Smooth muscle cell (in vitro differentiated cells): ENCODE data around the gene RGL4. TPM values are rescaled to one million over a fixed set of nuclear protein-coding genes. Genes with fewer than 3 reads are reported as not detected.

ENCODE experiments used
- DNase-seq: peaks from one replicate; lab custom pipeline; 2025; ENCODE audit not compliant: unreplicated experiment; lab: John Stamatoyannopoulos, UW
- H2AFZ ChIP-seq: fragments of 200-600 bp; sonication (generic); 2 replicates; pipeline ENCODE4 v1.6.0; 2016; ENCODE audit warnings: antibody characterized with exemption, low read depth, mild to moderate bottlenecking
- H3F3A ChIP-seq: fragments of 200-600 bp; sonication (generic); 2 replicates; pipeline ENCODE4 v1.6.0; 2017; ENCODE audit warnings: antibody characterized with exemption, low read depth
- H3K27ac ChIP-seq: fragments of 200-600 bp; sonication (generic); 2 replicates; pipeline ENCODE4 v1.5.1; 2016; ENCODE audit warnings: low read depth, mild to moderate bottlenecking
- H3K27me3 ChIP-seq: fragments of 200-600 bp; sonication (generic); 2 replicates; pipeline ENCODE4 v1.6.1; 2016; ENCODE audit warnings: low read depth, mild to moderate bottlenecking
- H3K36me3 ChIP-seq: fragments of 200-600 bp; sonication (generic); 2 replicates; pipeline ENCODE4 v1.5.1; 2016; ENCODE audit warnings: low read depth
- H3K4me1 ChIP-seq: fragments of 200-600 bp; sonication (generic); 2 replicates; pipeline ENCODE4 v1.5.1; 2016; ENCODE audit warnings: low read depth
- H3K4me2 ChIP-seq: fragments of 200-600 bp; sonication (generic); 2 replicates; pipeline ENCODE4 v1.6.0; 2016; ENCODE audit warnings: mild to moderate bottlenecking
- H3K4me3 ChIP-seq: fragments of 200-600 bp; sonication (generic); 2 replicates; pipeline ENCODE4 v1.5.1; 2016; ENCODE audit warnings: mild to moderate bottlenecking
- H3K79me2 ChIP-seq: fragments of 200-600 bp; sonication (generic); 2 replicates; pipeline ENCODE4 v1.6.0; 2016; ENCODE audit warnings: low read depth, mild to moderate bottlenecking
- H3K9ac ChIP-seq: fragments of 200-600 bp; sonication (generic); 2 replicates; pipeline ENCODE4 v1.6.0; 2016; ENCODE audit warnings: low read depth
- H3K9me3 ChIP-seq: fragments of 200-600 bp; sonication (generic); replicated peaks from 2 replicates; pipeline ENCODE4 v1.5.1; 2016; ENCODE audit warnings: low read depth
- H4K20me1 ChIP-seq: fragments of 200-600 bp; sonication (generic); 2 replicates; pipeline ENCODE4 v1.6.0; 2016; ENCODE audit warnings: low read depth
- WGBS: methylation state at CpG from one replicate; pipeline ENCODE4 v1.1.7; 2016; ENCODE audit warnings: low lambda C conversion rate; 5-methylcytosine and 5-hydroxymethylcytosine counted together
- polyA plus RNA-seq: library from polyadenylated mRNA; unstranded; fragments of >200 nt; fragmentation: Nextera tagmentation; extraction: Ambion mirVana; gene quantifications from 2 replicates; pipeline ENCODE4 v1.2.1, GENCODE V29; 2016
- total RNA-seq: library from RNA; depleted of rRNA; stranded (reverse); fragments of >200 nt; gene quantifications from 2 replicates; pipeline ENCODE4 v1.2.3, GENCODE V29; 2014
- TF ChIP-seq, protein P1 (sequence below): fragments of 200-600 bp; sonication (generic); IDR thresholded peaks from 2 replicates; pipeline ENCODE4 v1.5.1; 2017; ENCODE audit warnings: borderline replicate concordance, mild to moderate bottlenecking, antibody characterized with exemption; ENCODE audit not compliant: insufficient read depth, poor library complexity, severe bottlenecking

The RGL4 gene
- total and polyA plus RNA-seq, 2 experiments from 2014 or later: 0.23 TPM; not detected in 1

DNA sequence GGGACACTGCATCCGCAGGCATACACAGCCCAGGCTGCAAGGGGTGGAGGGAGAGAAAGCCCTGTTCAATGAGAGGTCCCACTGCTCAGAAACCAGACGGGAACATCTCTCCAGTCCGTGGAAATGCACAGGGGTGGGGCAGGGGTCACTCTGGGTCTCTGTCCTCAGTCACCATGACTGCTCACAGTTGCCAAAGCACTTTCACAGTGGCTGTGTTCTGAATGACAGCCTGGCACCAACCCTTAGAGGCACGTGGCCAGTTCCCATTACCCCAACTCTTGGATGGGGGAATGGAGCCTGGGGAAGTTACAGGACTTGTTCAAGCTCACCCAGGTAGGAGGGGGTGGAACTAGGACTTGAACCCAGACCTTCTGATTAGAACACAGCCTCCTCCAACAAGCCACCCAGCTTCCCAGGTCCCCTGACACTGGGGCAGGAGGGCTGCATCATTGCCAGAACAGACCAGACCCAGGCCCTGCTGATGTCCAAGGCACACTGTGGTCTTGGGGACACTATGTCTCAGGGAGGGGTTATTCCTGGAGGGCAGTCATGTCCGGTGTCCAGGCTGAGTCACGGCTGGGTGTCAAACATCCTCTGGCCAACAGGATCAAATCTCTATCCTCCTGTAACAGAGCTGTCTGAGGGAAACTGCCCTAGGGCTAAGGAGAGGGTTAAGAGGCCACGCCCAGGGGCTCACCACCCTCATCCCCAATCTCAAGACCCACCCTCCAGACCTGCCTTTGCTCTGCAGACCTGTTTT lies 51.9 kb downstream of the RGL4 start:
- 92% methylated on average over 7 of the region's 7 CpGs for WGBS
- no peaks in the 10 kb centered on the region for H3K27me3 ChIP-seq
- H3K27ac ChIP-seq: no peak overlapping the region
- H3K36me3 ChIP-seq: peaks cover 9% of the 10 kb centered on the region
- no peak for DNase-seq
- H3K9ac ChIP-seq: no peak overlapping the region
- H2AFZ ChIP-seq: no peak overlapping the region
- TF ChIP-seq, protein P1, sequence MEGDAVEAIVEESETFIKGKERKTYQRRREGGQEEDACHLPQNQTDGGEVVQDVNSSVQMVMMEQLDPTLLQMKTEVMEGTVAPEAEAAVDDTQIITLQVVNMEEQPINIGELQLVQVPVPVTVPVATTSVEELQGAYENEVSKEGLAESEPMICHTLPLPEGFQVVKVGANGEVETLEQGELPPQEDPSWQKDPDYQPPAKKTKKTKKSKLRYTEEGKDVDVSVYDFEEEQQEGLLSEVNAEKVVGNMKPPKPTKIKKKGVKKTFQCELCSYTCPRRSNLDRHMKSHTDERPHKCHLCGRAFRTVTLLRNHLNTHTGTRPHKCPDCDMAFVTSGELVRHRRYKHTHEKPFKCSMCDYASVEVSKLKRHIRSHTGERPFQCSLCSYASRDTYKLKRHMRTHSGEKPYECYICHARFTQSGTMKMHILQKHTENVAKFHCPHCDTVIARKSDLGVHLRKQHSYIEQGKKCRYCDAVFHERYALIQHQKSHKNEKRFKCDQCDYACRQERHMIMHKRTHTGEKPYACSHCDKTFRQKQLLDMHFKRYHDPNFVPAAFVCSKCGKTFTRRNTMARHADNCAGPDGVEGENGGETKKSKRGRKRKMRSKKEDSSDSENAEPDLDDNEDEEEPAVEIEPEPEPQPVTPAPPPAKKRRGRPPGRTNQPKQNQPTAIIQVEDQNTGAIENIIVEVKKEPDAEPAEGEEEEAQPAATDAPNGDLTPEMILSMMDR: no peak
- H3K4me2 ChIP-seq: no peak overlapping the region
- H3K79me2 ChIP-seq: peaks cover 10% of the 10 kb centered on the region
- H3F3A ChIP-seq: no peaks in the 10 kb centered on the region
- H3K9me3 ChIP-seq: no peaks in the 10 kb centered on the region
- H3K4me3 ChIP-seq: no peak overlapping the region
- peaks cover 53% of the 10 kb centered on the region for H4K20me1 ChIP-seq
- no peaks in the 10 kb centered on the region for H3K4me1 ChIP-seq

GRCh38 chr22:23743303-23743705 lies 52.5 kb downstream of the RGL4 start:
- Histone ChIP-seq H4K20me1 (peaks cover 59% of the 10 kb centered on the region), H3K36me3 (peaks cover 9% of the 10 kb centered on the region), H3K4me1 (no peaks in the 10 kb centered on the region), H3K4me3 (no peak overlapping the region), H3K4me2 (no peak overlapping the region), H3K27me3 (no peaks in the 10 kb centered on the region), H3K9ac (no peak overlapping the region), H3F3A (no peaks in the 10 kb centered on the region), H3K27ac (no peak overlapping the region), H2AFZ (no peak overlapping the region), H3K9me3 (no peaks in the 10 kb centered on the region), H3K79me2 (peaks cover 16% of the 10 kb centered on the region)
- DNase-seq: no peak
- TF ChIP-seq, protein P1: no peak
- 95% methylated on average over 2 of the region's 2 CpGs for WGBS

GRCh38 chr22:23744001-23744400 lies 53.2 kb downstream of the RGL4 start:
- Histone ChIP-seq H4K20me1 (peaks cover 53% of the 10 kb centered on the region), H3K36me3 (peaks cover 9% of the 10 kb centered on the region), H3K9me3 (no peaks in the 10 kb centered on the region), H3K4me1 (no peaks in the 10 kb centered on the region), H3F3A (no peaks in the 10 kb centered on the region), H3K4me3 (no peak overlapping the region), H3K27ac (no peak overlapping the region), H3K4me2 (no peak overlapping the region), H3K79me2 (peaks cover 23% of the 10 kb centered on the region), H3K9ac (no peak overlapping the region), H2AFZ (no peak overlapping the region), H3K27me3 (no peaks in the 10 kb centered on the region)
- 97% methylated on average over 13 of the region's 13 CpGs for WGBS
- TF ChIP-seq, protein P1: no peak
- no peak for DNase-seq

DNA sequence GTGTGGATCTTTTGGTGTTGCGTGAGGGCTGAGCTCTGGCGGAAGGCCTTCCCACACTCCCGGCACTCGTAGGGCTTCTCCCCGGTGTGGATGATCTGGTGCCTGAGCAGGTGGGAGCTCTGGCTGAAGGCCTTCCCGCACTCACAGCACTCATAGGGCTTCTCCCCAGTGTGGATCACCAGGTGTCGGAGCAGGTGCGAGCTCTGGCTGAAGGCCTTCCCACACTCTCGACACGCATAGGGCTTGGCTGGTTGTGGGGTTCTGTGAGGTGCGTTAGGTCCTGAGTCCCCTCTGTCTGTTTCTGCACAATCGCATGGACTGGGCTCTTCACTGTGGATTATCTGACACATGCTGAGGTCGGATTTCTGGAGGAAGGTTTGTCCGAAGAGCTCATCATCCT lies 53.7 kb downstream of the RGL4 start:
- Histone ChIP-seq H3K27ac (no peak overlapping the region), H3K9me3 (no peaks in the 10 kb centered on the region), H3K4me2 (no peak overlapping the region), H3K4me1 (no peaks in the 10 kb centered on the region), H3F3A (no peaks in the 10 kb centered on the region), H2AFZ (no peak overlapping the region), H3K36me3 (peaks cover 9% of the 10 kb centered on the region), H4K20me1 (peaks cover 53% of the 10 kb centered on the region), H3K27me3 (no peaks in the 10 kb centered on the region), H3K4me3 (no peak overlapping the region), H3K9ac (no peak overlapping the region), H3K79me2 (peaks cover 25% of the 10 kb centered on the region)
- whole genome bisulfite sequencing: 97% methylated on average over 14 of the region's 14 CpGs
- no peak for DNase-seq
- TF ChIP-seq, protein P1: no peak
